Mesendoderm (in vitro differentiated cells): ENCODE data around the gene SLC16A3.
A peak's percentile ranks its signal among the peaks of the same experiment; 100 is the strongest.

Experiments used
- DNase-seq: peaks from one replicate; pipeline ENCODE4 v3.0.0; 2013
- H2AK5ac ChIP-seq: 2 replicates; pipeline ENCODE4 v1.6.1; 2013; ENCODE audit warnings: low read length, inconsistent platforms
- H2BK120ac ChIP-seq: 2 replicates; pipeline ENCODE4 v1.6.1; 2013; ENCODE audit warnings: low read depth, mild to moderate bottlenecking, low read length, moderate library complexity, mixed read lengths
- H2BK15ac ChIP-seq: replicated peaks from 2 replicates; pipeline ENCODE4 v1.6.1; 2013; ENCODE audit warnings: low read depth, mild to moderate bottlenecking, moderate library complexity
- H2BK5ac ChIP-seq: 2 replicates; pipeline ENCODE4 v1.6.1; 2013; ENCODE audit warnings: low read length, inconsistent platforms
- H3K18ac ChIP-seq: 2 replicates; pipeline ENCODE4 v1.6.1; 2013; ENCODE audit warnings: mild to moderate bottlenecking, low read length, mixed read lengths
- H3K23ac ChIP-seq: one replicate; pipeline ENCODE4 v1.6.1; 2013; ENCODE audit warnings: low read length
- H3K27ac ChIP-seq: 2 replicates; pipeline ENCODE4 v1.5.1; 2013; ENCODE audit warnings: low read depth, mild to moderate bottlenecking, inconsistent platforms, low read length, moderate library complexity
- H3K27me3 ChIP-seq: 2 replicates; pipeline ENCODE4 v1.6.1; 2013; ENCODE audit warnings: low read length, control low read depth, mild to moderate bottlenecking, inconsistent platforms; ENCODE audit not compliant: insufficient read depth, poor library complexity
- H3K36me3 ChIP-seq: 2 replicates; pipeline ENCODE4 v1.6.1; 2013; ENCODE audit warnings: low read length, inconsistent platforms; ENCODE audit not compliant: control insufficient read depth, insufficient read depth
- H3K4ac ChIP-seq: one replicate; pipeline ENCODE4 v1.6.1; 2013; ENCODE audit warnings: low read depth, mild to moderate bottlenecking, low read length, moderate library complexity
- H3K4me1 ChIP-seq: 2 replicates; pipeline ENCODE4 v1.6.1; 2013; ENCODE audit warnings: low read depth, low read length, inconsistent platforms; ENCODE audit not compliant: control insufficient read depth
- H3K4me2 ChIP-seq: 2 replicates; pipeline ENCODE4 v1.6.1; 2013; ENCODE audit warnings: low read length
- H3K4me3 ChIP-seq: 2 replicates; pipeline ENCODE4 v1.5.1; 2013; ENCODE audit warnings: mild to moderate bottlenecking, low read length
- H3K56ac ChIP-seq: one replicate; pipeline ENCODE4 v1.6.1; 2013; ENCODE audit warnings: low read length
- H3K79me1 ChIP-seq: 2 replicates; pipeline ENCODE4 v1.6.1; 2013; ENCODE audit warnings: low read length, inconsistent platforms
- H3K79me2 ChIP-seq: 2 replicates; pipeline ENCODE4 v1.6.1; 2013; ENCODE audit warnings: mild to moderate bottlenecking, low read length; ENCODE audit not compliant: control insufficient read depth, insufficient read depth
- H3K9ac ChIP-seq: 2 replicates; pipeline ENCODE4 v1.6.1; 2013; ENCODE audit warnings: low read length, inconsistent platforms
- H4K5ac ChIP-seq: one replicate; pipeline ENCODE4 v1.6.1; 2013; ENCODE audit warnings: low read length
- H4K8ac ChIP-seq: one replicate; pipeline ENCODE4 v1.6.1; 2013; ENCODE audit warnings: low read depth, mild to moderate bottlenecking, control low read depth, low read length, moderate library complexity
- WGBS: extraction: QIAGEN DNeasy Blood & Tissue Kit; methylation state at CpG from one replicate; pipeline ENCODE4 v1.1.7; 2013; ENCODE audit warnings: low lambda C conversion rate, missing lambda C conversion rate; ENCODE audit not compliant: insufficient coverage; ENCODE audit errors: extremely low coverage; 5-methylcytosine and 5-hydroxymethylcytosine counted together

Gene SLC16A3

DNA sequence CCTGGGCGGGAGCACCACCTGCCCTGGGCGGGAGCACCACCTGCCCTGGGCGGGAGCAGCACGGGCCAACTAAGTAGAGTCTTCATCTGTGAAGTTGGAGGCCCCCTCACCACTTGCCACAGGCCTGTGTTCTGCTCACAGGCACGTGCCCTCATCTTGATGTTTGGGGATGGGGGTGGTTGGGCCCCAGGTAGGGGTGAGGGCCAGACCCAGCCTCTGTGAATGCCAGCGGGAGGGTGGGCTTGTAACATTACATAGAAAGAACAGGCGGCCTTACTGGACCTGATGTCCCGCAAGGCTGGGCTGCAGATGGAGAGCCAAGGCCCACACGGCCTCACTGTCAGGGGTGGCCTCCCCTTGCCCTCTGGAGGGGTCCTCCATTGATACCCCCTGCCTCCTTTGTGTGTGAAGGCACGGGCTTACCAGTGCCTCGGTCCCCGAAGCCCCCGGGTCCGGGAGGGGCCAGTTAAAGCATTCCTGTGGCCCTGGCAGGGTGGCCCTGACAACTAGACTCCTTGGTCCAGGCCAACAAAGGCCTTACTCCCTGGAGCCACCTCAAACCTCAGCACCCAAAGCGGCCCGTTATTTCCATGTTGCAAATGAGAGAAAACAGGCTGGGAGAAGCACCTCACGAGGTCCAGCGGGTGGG lies 1.1 kb upstream of the SLC16A3 start:
- no CpG with 5 or more reads among the region's 18 CpGs for WGBS
- no peak overlapping the region for H3K4me2 ChIP-seq
- H3K4me3 ChIP-seq, result no peak overlapping the region

DNA sequence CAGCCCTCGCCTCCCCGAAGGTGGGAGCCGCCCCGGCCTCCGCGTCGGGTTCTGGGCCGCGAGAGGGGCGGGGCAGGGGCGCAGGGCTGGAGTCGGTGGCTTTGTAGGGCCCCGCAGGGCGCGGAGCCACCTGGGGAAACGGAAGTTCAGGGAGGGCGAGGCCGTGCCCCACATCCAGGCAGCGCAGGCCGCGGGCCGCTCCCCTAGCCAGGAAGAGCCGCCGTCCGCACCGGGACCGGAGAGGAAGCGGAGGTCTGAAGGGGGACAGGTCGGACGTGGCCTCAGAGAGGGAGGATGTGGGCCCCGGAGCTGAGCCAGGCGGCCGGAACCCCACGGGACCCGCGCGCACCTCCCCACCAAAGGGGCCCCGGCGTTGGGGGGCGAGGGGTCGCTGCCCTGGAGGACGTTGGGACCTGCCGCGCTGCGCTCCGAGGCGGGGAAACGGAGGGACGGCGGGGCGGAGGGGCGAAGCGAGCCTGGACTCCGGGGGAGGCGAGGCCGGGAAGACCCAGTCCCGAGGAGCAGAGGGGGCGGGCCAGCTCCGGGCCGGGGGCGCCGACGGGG lies 482 bp upstream of the SLC16A3 start:
- H3K27me3 ChIP-seq, result peaks cover 3% of the 10 kb centered on the region

More for the DNA sequence above, 1.1 kb upstream of the SLC16A3 start:
- Histone ChIP-seq H3K27me3 (peaks cover 3% of the 10 kb centered on the region), H4K5ac (no peak overlapping the region), H4K8ac (no peak overlapping the region), H2BK120ac (no peak overlapping the region), H3K36me3 (no peaks in the 10 kb centered on the region), H3K79me1 (no peaks in the 10 kb centered on the region), H3K4me1 (no peaks in the 10 kb centered on the region), H2BK15ac (no peak overlapping the region), H3K23ac (no peak overlapping the region), H3K27ac (no peak overlapping the region), H2AK5ac (no peak overlapping the region), H3K79me2 (no peaks in the 10 kb centered on the region), H3K9ac (peak overlapping the region; percentile 17), H3K4ac (no peak overlapping the region), H3K56ac (no peak overlapping the region), H2BK5ac (no peak overlapping the region), H3K18ac (no peak overlapping the region)
- DNase-seq, result no peak

DNA sequence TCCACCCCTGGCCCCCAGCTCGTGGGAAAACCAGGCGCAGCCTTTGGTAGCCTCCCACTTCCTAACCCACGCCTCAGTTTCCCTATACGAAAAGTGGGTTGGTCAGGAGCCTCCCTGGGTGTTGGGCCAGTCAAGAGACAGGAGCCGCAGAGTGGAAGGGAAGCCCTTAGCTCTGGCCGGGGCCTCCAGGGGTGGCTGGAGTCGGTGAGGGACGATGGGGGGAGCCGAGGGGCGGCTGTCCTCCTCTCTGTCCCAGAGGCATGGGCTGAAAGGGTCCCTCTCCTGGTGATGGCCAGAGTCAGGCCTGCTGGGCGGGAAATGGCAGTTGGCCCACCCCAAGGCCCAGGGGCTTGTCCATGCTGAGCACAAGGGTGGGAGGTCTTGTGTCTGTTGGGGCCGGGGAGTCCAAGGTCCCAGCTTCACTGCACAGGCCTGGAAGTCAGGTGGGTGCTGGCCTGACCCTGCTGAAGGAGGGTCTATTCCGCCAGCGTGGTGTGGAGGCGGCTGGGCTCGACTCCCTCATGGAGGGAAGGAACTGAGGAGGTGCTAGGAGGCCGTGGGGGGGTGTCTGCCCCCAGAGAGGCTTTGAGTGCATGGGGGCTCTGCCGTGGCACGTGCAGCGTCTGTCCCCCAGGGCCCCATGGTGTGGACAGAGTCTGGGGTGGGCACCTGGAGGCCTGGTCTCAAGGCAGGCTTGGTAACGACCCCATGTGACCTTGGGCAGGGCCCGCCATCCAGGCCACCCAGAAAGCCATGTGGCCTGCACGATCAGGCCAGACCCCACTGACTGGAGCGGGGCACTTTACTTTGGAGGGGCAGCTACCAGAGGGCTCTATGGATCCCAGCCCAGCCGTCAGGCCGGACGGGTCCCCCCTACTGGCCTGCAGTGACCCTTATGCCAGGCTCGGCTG lies 1.1 kb downstream of the SLC16A3 start:
- H3K4ac ChIP-seq, result no peak overlapping the region
- peak overlapping the region; percentile 11 for H3K4me3 ChIP-seq
- H3K27ac ChIP-seq, result no peak overlapping the region
- H2BK120ac ChIP-seq, result no peak overlapping the region
- WGBS, result no CpG with 5 or more reads among the region's 28 CpGs
- no peak overlapping the region for H4K5ac ChIP-seq
- H3K4me2 ChIP-seq, result peak overlapping the region; percentile 34
- H3K4me1 ChIP-seq, result no peaks in the 10 kb centered on the region
- H3K79me2 ChIP-seq, result no peaks in the 10 kb centered on the region
- H3K56ac ChIP-seq, result peak overlapping the region; percentile 70
- no peak overlapping the region for H2BK15ac ChIP-seq
- peak overlapping the region; percentile 89 for H3K23ac ChIP-seq
- H3K27me3 ChIP-seq, result peaks cover 3% of the 10 kb centered on the region
- no peak overlapping the region for H4K8ac ChIP-seq
- H2AK5ac ChIP-seq, result no peak overlapping the region
- no peaks in the 10 kb centered on the region for H3K79me1 ChIP-seq
- no peaks in the 10 kb centered on the region for H3K36me3 ChIP-seq
- no peak overlapping the region for H3K18ac ChIP-seq
- peak overlapping the region; percentile 65 for H3K9ac ChIP-seq
- H2BK5ac ChIP-seq, result no peak overlapping the region
- no peak for DNase-seq

More for the DNA sequence above, 482 bp upstream of the SLC16A3 start:
- Histone ChIP-seq H2BK15ac (no peak overlapping the region), H3K18ac (peak overlapping the region; percentile 51), H2BK5ac (no peak overlapping the region), H3K36me3 (no peaks in the 10 kb centered on the region), H3K4ac (peak overlapping the region; percentile 19), H3K23ac (peak overlapping the region; percentile 30), H3K79me2 (no peaks in the 10 kb centered on the region), H4K5ac (no peak overlapping the region), H2AK5ac (no peak overlapping the region), H4K8ac (peak overlapping the region; percentile 44), H3K4me3 (peak overlapping the region; percentile 3), H3K4me2 (peak overlapping the region; percentile 23), H3K56ac (peak overlapping the region; percentile 83), H3K79me1 (no peaks in the 10 kb centered on the region), H3K9ac (peak overlapping the region; percentile 71), H2BK120ac (no peak overlapping the region), H3K4me1 (no peaks in the 10 kb centered on the region), H3K27ac (no peak overlapping the region)
- WGBS, result no CpG with 5 or more reads among the region's 63 CpGs
- no peak for DNase-seq

DNA sequence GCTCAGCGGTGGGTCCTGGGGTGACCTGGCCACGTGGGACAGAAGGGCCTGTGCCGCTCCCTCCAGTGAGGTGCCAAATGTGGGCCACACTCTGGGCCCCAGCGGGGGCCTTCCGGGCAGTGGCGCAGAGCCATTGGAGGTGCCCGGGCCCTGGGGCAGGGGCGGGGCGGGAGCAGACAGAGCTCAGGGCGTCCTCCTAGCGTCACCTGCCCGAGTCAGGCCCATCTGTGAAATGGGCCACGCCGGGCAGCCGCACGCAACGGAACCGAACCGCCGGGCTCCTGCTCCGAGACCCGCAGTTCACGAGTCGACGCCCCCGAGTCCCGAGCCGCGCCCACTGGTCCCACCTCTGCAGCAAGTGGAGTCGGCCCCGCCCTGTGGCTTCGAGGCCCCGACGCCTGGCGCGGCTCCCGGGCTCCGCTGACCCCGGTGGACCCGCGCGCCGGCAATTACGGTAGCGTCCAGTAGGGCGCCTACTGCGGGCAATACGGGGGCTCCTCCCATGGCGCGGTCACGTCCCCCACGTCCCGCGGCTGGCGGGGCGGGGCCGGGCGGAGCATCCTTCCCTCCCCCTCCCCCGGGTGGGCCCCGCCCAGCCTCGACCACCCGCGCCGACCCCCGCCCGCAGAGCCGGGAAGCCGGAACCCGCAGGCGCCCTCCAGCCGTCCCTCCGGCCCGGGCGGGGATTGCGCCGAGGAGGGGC lies 1.9 kb downstream of the SLC16A3 start:
- Histone ChIP-seq H2BK15ac (no peak overlapping the region), H3K18ac (peak overlapping the region; percentile 89), H2BK120ac (no peak overlapping the region), H3K27me3 (peaks cover 3% of the 10 kb centered on the region), H3K4me3 (no peak overlapping the region), H3K56ac (peak overlapping the region; percentile 91), H3K4ac (no peak overlapping the region), H3K4me2 (peak overlapping the region; percentile 52), H4K8ac (no peak overlapping the region), H3K79me2 (no peaks in the 10 kb centered on the region), H3K79me1 (no peaks in the 10 kb centered on the region), H2AK5ac (no peak overlapping the region), H3K27ac (no peak overlapping the region), H3K23ac (no peak overlapping the region), H4K5ac (no peak overlapping the region), H2BK5ac (no peak overlapping the region), H3K4me1 (no peaks in the 10 kb centered on the region), H3K36me3 (no peaks in the 10 kb centered on the region), H3K9ac (peak overlapping the region; percentile 76)
- DNase-seq, result peak; percentile 77
- WGBS, result no CpG with 5 or more reads among the region's 76 CpGs

DNA sequence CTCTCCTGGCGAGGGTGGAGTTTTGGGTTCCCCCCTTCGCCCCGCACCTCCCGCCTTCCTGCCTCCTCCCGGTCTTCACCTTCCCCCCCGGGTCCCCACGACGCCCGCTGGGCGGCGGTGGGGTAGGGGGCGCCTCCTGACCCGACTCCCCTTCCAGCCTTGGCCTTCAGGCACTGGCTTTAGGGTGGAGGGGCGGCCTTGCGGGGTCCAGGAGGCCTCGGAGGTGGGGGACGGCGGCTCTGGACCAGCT lies 2.4 kb downstream of the SLC16A3 start:
- peak overlapping the region; percentile 52 for H3K4me2 ChIP-seq
- no peak overlapping the region for H2BK15ac ChIP-seq
- H2BK120ac ChIP-seq, result no peak overlapping the region
- H2BK5ac ChIP-seq, result no peak overlapping the region
- peak overlapping the region; percentile 36 for H3K4me3 ChIP-seq
- H3K4me1 ChIP-seq, result no peaks in the 10 kb centered on the region
- H3K56ac ChIP-seq, result peak overlapping the region; percentile 91
- peaks cover 3% of the 10 kb centered on the region for H3K27me3 ChIP-seq
- peak overlapping the region; percentile 89 for H3K18ac ChIP-seq
- H3K4ac ChIP-seq, result peak overlapping the region; percentile 46
- peak overlapping the region; percentile 41 for H4K8ac ChIP-seq
- H2AK5ac ChIP-seq, result no peak overlapping the region
- DNase-seq, result no peak
- peak overlapping the region; percentile 76 for H3K9ac ChIP-seq
- H3K36me3 ChIP-seq, result no peaks in the 10 kb centered on the region
- H4K5ac ChIP-seq, result no peak overlapping the region
- H3K79me1 ChIP-seq, result no peaks in the 10 kb centered on the region
- WGBS, result no CpG with 5 or more reads among the region's 18 CpGs
- H3K27ac ChIP-seq, result peak overlapping the region; percentile 19
- H3K79me2 ChIP-seq, result no peaks in the 10 kb centered on the region
- no peak overlapping the region for H3K23ac ChIP-seq
